Activated CD4-positive, CD25-positive, alpha-beta regulatory T cell treated with anti-CD3 and anti-CD28 coated beads, Interleukin-2, amount 50 U/mL, for 72 hours (primary cell): ENCODE measurements around the gene CGB7.

Experiments used
- DNase-seq: peaks from one replicate; pipeline ENCODE4 v3.0.0; 2021

Gene CGB7

DNA sequence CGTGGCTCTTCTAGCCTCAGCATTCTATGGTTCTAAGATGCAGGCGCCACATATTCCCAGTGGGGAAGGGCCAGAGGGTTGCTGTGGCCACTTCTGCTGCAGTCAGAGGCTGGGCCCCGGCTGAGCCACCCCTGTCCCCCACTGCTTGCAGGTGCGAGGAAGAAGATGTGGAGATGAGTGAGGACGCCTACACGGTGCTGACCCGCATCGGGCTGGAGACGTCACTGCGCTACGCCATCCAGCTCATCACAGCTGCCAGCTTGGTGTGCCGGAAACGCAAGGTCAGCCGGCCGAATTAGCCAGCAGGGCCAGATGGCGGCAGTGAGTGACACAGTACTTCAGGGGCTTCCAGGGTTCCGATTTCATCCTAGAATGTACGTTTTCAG is 42.7 kb downstream of the CGB7 start:
- no peak for DNase-seq

DNA sequence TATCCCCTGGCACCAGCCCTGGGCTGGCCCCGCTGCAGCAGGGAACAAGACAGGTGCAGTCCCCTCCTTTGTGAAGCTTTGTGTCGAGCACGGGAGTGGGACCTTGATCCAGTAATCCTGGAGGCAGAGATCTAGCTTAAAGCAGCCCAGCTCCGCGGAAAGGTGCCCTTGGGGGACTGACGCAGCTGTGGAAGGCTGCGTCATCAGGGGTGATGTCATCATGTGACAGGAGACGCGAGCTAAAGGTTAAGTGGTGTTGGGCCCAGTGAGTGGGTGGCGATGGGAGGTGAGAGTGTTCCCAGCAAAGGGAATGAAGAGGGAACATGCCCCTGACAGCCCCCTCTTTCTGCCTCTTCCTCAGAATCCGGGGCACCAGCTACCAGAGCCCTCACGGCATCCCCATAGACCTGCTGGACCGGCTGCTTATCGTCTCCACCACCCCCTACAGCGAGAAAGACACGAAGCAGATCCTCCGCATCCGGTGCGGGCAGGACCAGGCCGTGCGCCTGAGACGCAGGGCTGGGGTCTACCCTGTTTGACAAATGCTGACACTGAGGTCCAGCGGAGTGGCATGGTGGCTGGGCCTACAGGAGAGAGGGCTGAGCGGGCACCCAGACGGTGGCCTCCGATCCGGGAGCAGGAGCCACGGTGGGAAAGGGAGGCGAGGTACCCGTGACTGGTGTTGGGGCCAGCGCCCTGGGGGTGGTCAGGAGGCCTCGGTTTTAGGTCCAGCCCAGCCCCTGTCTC is 43.3 kb downstream of the CGB7 start:
- DNase-seq = no peak

DNA sequence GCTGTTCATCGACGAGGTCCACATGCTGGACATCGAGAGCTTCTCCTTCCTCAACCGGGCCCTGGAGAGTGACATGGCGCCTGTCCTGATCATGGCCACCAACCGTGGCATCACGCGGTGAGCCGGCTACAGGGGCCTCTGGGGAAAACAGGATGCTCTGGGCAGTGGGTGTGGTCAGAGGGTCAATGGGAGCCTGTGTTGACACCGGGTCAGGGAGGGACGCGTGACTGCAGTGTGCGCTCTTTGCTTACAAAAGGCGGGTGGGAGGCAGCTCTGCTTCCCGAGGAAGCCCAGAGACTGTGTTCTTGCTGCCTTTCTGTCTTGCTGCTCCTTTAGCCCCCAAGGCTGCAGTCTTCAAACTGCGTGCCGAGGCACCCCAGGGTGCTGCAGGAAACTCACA is 46.4 kb downstream of the CGB7 start:
- DNase-seq = no peak

DNA sequence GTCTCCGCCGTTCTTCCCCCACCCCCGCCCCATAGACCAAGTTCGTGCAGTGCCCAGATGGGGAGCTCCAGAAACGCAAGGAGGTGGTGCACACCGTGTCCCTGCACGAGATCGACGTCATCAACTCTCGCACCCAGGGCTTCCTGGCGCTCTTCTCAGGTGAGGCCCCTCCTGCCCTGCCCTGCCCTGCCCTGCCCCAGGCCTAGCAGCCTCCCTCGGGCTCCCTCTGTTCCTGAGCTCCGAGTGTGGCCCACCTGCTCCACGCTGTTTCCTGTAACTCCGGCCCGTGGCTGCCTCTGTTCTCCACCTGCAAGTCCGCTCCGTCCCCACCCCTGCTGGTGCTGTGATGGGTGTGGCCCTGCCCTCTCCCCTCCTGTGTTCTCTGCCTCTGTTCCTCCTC is 47.1 kb downstream of the CGB7 start:
- no peak for DNase-seq

DNA sequence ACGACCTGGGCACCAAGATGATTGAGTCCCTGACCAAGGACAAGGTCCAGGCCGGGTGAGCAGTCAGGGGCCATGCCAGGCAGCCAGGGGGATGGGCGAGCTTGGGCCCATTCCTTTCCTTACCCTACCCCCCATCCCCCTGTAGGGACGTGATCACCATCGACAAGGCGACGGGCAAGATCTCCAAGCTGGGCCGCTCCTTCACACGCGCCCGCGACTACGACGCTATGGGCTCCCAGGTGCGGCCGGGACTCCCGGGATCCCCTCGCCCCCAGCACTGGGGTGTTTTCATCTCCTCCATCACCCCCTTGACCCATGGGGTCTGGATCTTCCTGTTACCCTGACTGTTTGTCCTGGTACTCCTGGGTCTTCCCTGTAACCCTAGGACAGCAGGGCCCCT is 47.7 kb downstream of the CGB7 start:
- no peak for DNase-seq

DNA sequence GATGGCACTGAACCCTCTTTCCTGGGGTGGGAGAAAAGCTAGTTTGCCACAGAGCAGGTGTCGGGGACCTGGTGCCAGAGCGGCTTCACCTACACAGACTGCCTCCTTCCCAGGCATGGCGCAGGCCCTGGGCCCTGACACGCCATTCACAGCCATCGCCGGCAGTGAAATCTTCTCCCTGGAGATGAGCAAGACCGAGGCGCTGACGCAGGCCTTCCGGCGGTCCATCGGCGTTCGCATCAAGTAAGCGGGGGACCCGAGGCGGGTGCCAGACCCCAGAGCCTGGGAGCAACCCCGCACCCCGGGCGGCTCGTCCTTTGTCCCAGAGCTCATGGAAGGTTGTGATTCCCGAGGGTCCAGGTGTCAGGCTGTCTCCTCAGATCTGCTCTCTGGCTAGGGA is 50.6 kb downstream of the CGB7 start:
- no peak for DNase-seq

DNA sequence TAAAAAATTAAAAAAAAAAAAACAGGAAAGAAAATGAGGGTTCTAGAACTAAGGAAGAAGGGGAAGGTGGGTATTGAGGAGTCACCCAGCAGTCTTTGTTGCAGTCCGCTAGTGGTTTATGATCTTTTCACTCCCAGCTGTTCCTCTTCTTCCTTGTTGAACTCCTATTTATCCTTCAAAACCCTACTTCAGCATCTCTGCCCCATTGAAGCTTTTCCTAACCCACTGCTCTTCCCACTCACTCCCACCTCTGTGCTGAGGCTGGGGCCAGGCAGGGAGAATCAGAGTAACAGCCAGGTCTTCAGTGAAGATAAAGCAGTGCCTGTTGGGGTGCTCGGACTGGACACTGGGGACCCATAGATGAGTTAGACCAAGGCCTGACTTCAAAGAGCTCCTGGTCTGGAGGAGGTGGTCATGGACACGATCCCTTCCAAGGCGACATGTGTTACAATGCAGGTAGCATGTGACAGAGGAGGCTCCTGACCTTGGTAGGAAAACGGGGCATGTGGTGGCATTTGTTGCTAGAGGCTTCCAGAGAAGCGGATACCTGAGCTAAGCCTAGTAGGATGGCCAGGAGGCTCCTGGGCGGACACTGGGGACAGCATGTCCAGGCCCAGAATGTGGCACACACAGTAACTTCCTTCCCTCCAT is 52.5 kb downstream of the CGB7 start:
- no peak for DNase-seq
